Transverse colon (tissue), 4 donors: ENCODE results near the gene LONP2.

Source experiments
- POLR2A ChIP-seq: fragments of 450-650 bp; IDR thresholded peaks from one replicate; pipeline ENCODE4 v1.6.1; 2016; ENCODE audit warnings: antibody characterized with exemption, mild to moderate bottlenecking, moderate library complexity
- POLR2AphosphoS5 ChIP-seq, 3 donors: sonication (generic); formaldehyde crosslinking; IDR thresholded peaks; one replicate each; pipeline ENCODE4 v1.6.1; 2016; ENCODE audit warnings: antibody characterized with exemption in 3 of 3
- TF ChIP-seq, protein P1 (sequence below), 5 experiments: fragments of 200-600 bp in 3 of 5; fragments of 450-650 bp in 2 of 5; sonication (generic) in 3 of 5; IDR thresholded peaks; 1 replicate in 2 of 5; 2 replicates in 3 of 5; pipeline ENCODE4 v1.5.1; 2016 to 2017; ENCODE audit warnings: antibody characterized with exemption in 5 of 5, inconsistent platforms in 3 of 5, mild to moderate bottlenecking in 2 of 5, moderate library complexity in 1 of 5

DNA sequence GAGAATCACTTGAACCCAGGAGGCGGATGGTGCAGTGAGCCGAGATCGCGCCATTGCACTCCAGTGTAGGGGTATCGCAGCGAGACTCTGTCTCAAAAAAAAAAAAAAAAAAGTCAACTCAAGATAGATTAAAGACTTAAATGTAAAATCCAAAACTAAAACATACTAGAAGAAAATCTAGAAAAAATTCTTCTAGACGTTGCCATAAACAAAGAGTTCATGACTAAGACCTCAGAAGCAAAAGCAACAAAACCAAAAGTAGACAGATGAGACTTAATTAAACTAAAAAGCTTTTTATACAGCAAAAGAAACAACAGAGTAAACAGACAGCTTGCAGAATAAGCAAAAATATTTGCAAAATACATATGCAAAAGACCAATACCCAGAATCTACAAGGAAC lies 64.4 kb downstream of the LONP2 start:
- TF ChIP-seq POLR2AphosphoS5 (IDR thresholded peaks at IDR 0.05) (no peak), POLR2A (no peak)
- TF ChIP-seq, protein P1, sequence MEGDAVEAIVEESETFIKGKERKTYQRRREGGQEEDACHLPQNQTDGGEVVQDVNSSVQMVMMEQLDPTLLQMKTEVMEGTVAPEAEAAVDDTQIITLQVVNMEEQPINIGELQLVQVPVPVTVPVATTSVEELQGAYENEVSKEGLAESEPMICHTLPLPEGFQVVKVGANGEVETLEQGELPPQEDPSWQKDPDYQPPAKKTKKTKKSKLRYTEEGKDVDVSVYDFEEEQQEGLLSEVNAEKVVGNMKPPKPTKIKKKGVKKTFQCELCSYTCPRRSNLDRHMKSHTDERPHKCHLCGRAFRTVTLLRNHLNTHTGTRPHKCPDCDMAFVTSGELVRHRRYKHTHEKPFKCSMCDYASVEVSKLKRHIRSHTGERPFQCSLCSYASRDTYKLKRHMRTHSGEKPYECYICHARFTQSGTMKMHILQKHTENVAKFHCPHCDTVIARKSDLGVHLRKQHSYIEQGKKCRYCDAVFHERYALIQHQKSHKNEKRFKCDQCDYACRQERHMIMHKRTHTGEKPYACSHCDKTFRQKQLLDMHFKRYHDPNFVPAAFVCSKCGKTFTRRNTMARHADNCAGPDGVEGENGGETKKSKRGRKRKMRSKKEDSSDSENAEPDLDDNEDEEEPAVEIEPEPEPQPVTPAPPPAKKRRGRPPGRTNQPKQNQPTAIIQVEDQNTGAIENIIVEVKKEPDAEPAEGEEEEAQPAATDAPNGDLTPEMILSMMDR (IDR thresholded peaks at IDR 0.05), result no peak
